Calu3 (cell line): ENCODE measurements around the gene NAT8. TPM values are rescaled to one million over a fixed set of nuclear protein-coding genes. Genes with fewer than 3 reads are reported as not detected.
"Not testable (repeated sequence)": the region's sequence is repeated elsewhere in the genome, so short reads cannot be mapped to it uniquely, and the experiment has no call there.

ENCODE experiments used
- BruUV-seq: library from RNA; stranded (reverse); fragments of 400-500 nt; replicated peaks from 2 replicates; lab custom pipeline; 2021; lab: Mats Ljungman, UMichigan
- CTCF ChIA-PET: fragments of 300-600 bp; sonication (Branson Sonifier 250); formaldehyde crosslinking; loops from one replicate; lab custom pipeline; 2022; ENCODE audit warnings: antibody characterized with exemption; lab: Charles Lee
- DNase-seq: peaks from one replicate; pipeline ENCODE4 v3.0.0; 2022
- H3K27ac Mint-ChIP-seq: one replicate; pipeline ENCODE4 v1.8.0; 2022; ENCODE audit warnings: mixed read lengths; ENCODE audit not compliant: unreplicated experiment
- H3K27me3 Mint-ChIP-seq: one replicate; pipeline ENCODE4 v1.8.0; 2022; ENCODE audit warnings: mixed read lengths; ENCODE audit not compliant: unreplicated experiment
- H3K36me3 Mint-ChIP-seq: one replicate; pipeline ENCODE4 v1.8.0; 2022; ENCODE audit warnings: mild to moderate bottlenecking, moderate library complexity, mixed read lengths; ENCODE audit not compliant: insufficient read depth, unreplicated experiment
- H3K4me1 Mint-ChIP-seq: one replicate; pipeline ENCODE4 v1.8.0; 2022; ENCODE audit warnings: mild to moderate bottlenecking, low read depth, mixed read lengths; ENCODE audit not compliant: unreplicated experiment
- H3K4me3 Mint-ChIP-seq: one replicate; pipeline ENCODE4 v1.8.0; 2022; ENCODE audit warnings: mild to moderate bottlenecking, low read depth, moderate library complexity, mixed read lengths; ENCODE audit not compliant: unreplicated experiment
- H3K9me3 Mint-ChIP-seq: one replicate; pipeline ENCODE4 v1.8.0; 2022; ENCODE audit warnings: low read depth, mixed read lengths; ENCODE audit not compliant: unreplicated experiment
- intact Hi-C: fragments of 100-400 bp; cut with micrococcal nuclease; formaldehyde crosslinking; loops from one replicate; pipeline ENCODE4 v1.10.0; 2022; ENCODE audit not compliant: unreplicated experiment
- total RNA-seq: library from RNA; stranded (reverse); gene quantifications from 2 replicates; pipeline ENCODE4 v1.2.3, GENCODE V29; 2022
- TF ChIP-seq, protein P1 (sequence below): fragments of 200-600 bp; IDR thresholded peaks from one replicate; pipeline ENCODE4 v1.8.0; 2022; ENCODE audit warnings: antibody characterized with exemption; ENCODE audit not compliant: unreplicated experiment

Gene NAT8
- total RNA-seq, 1 experiment from 2014 or later = not detected

DNA sequence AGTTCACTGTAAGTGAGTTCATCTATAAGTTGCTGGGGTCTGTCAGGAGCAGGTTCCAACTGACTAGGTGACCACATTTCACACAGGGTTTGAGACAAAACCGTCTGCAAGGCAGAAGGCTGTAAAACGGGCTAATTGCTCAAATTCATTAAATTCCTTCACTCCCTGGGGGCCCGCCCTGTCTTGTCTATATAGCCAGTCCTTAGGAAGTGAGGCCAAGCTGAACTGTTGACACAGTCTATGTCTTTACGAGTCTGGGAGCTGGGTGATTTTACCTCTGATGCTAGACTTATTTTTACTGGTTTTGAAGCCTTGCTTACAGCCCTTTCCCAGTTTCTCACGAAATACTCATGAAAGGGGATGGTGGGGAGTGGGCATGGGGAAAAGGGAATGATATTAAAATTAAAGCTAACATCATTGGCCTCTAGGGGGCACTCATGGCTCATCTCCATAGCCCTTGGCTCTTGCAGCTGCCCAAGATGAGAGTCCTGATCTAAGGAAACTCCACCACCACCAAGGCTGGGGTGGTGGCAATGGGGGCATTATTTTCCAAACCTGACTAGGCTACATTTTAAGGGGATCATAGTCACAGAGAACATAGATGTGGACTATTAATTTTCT is 37.8 kb upstream of the NAT8 start:
- H3K27me3 Mint-ChIP-seq = peaks cover 42% of the 10 kb centered on the region
- H3K4me3 Mint-ChIP-seq, H3K27ac Mint-ChIP-seq, H3K4me1 Mint-ChIP-seq, intact Hi-C loops, H3K9me3 Mint-ChIP-seq, H3K36me3 Mint-ChIP-seq, BruUV-seq: not testable (repeated sequence)
- DNase-seq = peak; percentile 57
- CTCF ChIA-PET = interaction anchor here (0.7 to 1.2 kb wide), 7 partner anchors 14 to 530 kb away, joined by 3 to 5 read pairs (median 3); partner anchors contain the start of gene TPRKB
- TF ChIP-seq, protein P1, sequence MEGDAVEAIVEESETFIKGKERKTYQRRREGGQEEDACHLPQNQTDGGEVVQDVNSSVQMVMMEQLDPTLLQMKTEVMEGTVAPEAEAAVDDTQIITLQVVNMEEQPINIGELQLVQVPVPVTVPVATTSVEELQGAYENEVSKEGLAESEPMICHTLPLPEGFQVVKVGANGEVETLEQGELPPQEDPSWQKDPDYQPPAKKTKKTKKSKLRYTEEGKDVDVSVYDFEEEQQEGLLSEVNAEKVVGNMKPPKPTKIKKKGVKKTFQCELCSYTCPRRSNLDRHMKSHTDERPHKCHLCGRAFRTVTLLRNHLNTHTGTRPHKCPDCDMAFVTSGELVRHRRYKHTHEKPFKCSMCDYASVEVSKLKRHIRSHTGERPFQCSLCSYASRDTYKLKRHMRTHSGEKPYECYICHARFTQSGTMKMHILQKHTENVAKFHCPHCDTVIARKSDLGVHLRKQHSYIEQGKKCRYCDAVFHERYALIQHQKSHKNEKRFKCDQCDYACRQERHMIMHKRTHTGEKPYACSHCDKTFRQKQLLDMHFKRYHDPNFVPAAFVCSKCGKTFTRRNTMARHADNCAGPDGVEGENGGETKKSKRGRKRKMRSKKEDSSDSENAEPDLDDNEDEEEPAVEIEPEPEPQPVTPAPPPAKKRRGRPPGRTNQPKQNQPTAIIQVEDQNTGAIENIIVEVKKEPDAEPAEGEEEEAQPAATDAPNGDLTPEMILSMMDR = peak; percentile 49

DNA sequence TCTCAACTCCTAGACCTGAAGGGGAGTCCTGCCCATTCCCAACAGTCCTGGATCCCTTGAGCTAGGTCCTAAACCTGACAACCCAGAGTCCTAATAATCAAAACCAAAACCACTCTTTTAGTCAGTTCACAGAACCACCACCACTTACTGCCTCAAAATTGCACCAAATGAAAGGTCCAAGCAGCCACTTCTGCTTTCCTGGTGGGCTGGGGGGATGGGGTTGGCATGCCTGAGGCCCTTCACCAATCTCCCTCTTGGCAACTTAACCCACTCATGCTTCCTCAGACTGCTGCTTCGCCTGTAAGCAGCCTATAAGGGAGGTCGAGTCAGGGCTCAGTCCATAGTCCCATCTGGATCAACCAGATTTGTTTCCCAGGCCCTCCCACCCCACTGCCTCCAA is 37.0 kb upstream of the NAT8 start:
- CTCF ChIA-PET, H3K4me1 Mint-ChIP-seq, BruUV-seq, H3K36me3 Mint-ChIP-seq, DNase-seq, H3K4me3 Mint-ChIP-seq, H3K9me3 Mint-ChIP-seq, intact Hi-C loops, H3K27ac Mint-ChIP-seq: not testable (repeated sequence)
- H3K27me3 Mint-ChIP-seq = peaks cover 41% of the 10 kb centered on the region

DNA sequence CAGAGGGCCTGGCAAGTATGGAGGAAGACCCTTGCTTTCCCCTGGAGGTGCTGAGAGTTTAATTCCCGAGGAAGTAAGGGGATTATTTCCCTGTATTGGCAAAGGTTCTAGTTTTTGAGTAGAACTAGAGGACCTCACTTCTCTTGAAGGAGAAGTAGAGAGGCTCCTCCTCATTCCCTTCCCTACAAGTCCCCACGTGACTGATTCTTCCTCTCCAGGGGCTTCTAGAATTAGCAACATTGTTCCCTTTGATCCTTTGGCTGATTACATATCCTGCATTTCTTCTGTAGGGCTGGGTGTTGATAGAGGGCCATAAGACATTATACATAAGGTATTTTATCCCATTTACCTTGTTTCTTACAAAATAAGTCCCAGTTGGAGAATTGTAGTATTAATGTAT is 35.8 kb upstream of the NAT8 start:
- BruUV-seq, H3K27ac Mint-ChIP-seq, DNase-seq, CTCF ChIA-PET, intact Hi-C loops, H3K36me3 Mint-ChIP-seq, H3K9me3 Mint-ChIP-seq, H3K4me1 Mint-ChIP-seq, H3K4me3 Mint-ChIP-seq: not testable (repeated sequence)
- peaks cover 30% of the 10 kb centered on the region for H3K27me3 Mint-ChIP-seq

DNA sequence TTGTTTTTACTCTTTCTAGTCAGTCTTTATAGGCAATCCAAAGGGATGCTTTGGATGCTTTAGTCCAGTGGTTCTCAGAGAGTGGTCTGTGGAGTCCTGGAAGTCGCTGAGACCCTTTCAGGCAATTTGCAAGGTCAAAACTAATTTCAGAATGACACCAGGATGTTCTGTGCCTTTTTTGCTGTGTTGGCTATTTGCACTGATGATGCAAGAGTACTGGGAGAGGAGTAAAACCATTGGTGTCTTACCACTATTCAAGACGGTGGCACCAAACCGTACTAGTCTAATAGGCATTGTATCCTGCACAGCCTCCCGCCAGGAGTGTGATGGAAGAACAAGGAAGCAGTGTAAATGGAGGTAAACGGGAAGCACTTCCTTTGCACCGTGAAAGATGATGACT is 34.0 kb upstream of the NAT8 start:
- H3K4me1 Mint-ChIP-seq, H3K36me3 Mint-ChIP-seq, H3K27ac Mint-ChIP-seq, DNase-seq, CTCF ChIA-PET, BruUV-seq, H3K4me3 Mint-ChIP-seq, H3K9me3 Mint-ChIP-seq, intact Hi-C loops: not testable (repeated sequence)
- H3K27me3 Mint-ChIP-seq = peaks cover 32% of the 10 kb centered on the region

GRCh38 chr2:73674696-73675157 is 32.5 kb upstream of the NAT8 start:
- H3K9me3 Mint-ChIP-seq, BruUV-seq, intact Hi-C loops, DNase-seq, H3K27ac Mint-ChIP-seq, CTCF ChIA-PET, H3K4me1 Mint-ChIP-seq, H3K4me3 Mint-ChIP-seq, H3K36me3 Mint-ChIP-seq: not testable (repeated sequence)
- peaks cover 40% of the 10 kb centered on the region for H3K27me3 Mint-ChIP-seq

DNA sequence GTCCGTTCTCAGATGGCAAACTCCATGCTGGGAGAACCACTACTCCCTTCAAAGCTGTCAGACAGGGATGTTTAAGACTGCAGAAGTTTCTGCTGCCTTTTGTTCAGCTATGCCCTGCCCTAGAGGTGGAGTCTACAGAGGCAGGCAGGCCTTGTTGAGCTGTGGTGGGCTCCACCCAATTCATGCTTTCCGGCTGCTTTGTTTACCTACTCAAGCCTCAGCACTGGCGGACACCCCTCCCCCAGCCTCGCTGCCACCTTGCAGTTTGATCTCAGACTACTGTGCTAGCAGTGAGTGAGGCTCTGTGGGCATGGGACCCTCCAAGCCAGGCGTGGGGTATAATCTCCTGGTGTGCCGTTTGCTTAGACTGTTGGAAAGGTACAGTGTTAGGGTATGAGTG is 27.8 kb upstream of the NAT8 start:
- H3K4me1 Mint-ChIP-seq, DNase-seq, intact Hi-C loops, H3K9me3 Mint-ChIP-seq, H3K4me3 Mint-ChIP-seq, CTCF ChIA-PET, H3K27ac Mint-ChIP-seq, BruUV-seq, H3K36me3 Mint-ChIP-seq: not testable (repeated sequence)
- peaks cover 50% of the 10 kb centered on the region for H3K27me3 Mint-ChIP-seq

GRCh38 chr2:73667239-73667638 is 25.0 kb upstream of the NAT8 start:
- CTCF ChIA-PET, H3K4me3 Mint-ChIP-seq, intact Hi-C loops, H3K9me3 Mint-ChIP-seq, H3K4me1 Mint-ChIP-seq, BruUV-seq, H3K36me3 Mint-ChIP-seq, DNase-seq, H3K27ac Mint-ChIP-seq: not testable (repeated sequence)
- H3K27me3 Mint-ChIP-seq = peaks cover 48% of the 10 kb centered on the region
